Activated naive CD8-positive, alpha-beta T cell treated with anti-CD3 and anti-CD28 coated beads, Interleukin-2, amount 10 ng/mL, durations not matched to agents 7 days and 5 days (primary cell): ENCODE results near the gene IAPP. TPM values are rescaled to one million over a fixed set of nuclear protein-coding genes. Genes with fewer than 3 reads are reported as not detected.
"Not testable (repeated sequence)": the region's sequence is repeated elsewhere in the genome, so short reads cannot be mapped to it uniquely, and the experiment has no call there.

ENCODE experiments used
- ATAC-seq: fragments of 150-1000 bp; cut with Tn5 transposase; one replicate; pipeline ENCODE4 v1.10.0; 2021; ENCODE audit warnings: low read depth, moderate library complexity
- POLR2A ChIA-PET: fragments of 350-600 bp; sonication (Branson Sonifier 250); formaldehyde crosslinking; loops from one replicate; lab custom pipeline; 2021; ENCODE audit warnings: antibody characterized with exemption; lab: Charles Lee
- DNase-seq: peaks from one replicate; pipeline ENCODE4 v3.0.0; 2021
- H3K27ac Mint-ChIP-seq: one replicate; pipeline ENCODE4 v1.8.0; 2022; ENCODE audit warnings: mild to moderate bottlenecking, mixed read lengths
- H3K27me3 Mint-ChIP-seq: one replicate; pipeline ENCODE4 v1.8.0; 2022; ENCODE audit warnings: mild to moderate bottlenecking, moderate library complexity, mixed read lengths
- H3K36me3 Mint-ChIP-seq: one replicate; pipeline ENCODE4 v1.8.0; 2021; ENCODE audit warnings: mild to moderate bottlenecking, mixed read lengths
- H3K4me1 Mint-ChIP-seq: one replicate; pipeline ENCODE4 v1.8.0; 2021; ENCODE audit warnings: mixed read lengths
- H3K4me3 Mint-ChIP-seq: one replicate; pipeline ENCODE4 v1.8.0; 2022; ENCODE audit warnings: mild to moderate bottlenecking, moderate library complexity, mixed read lengths
- H3K9me3 Mint-ChIP-seq: one replicate; pipeline ENCODE4 v1.8.0; 2021; ENCODE audit warnings: mixed read lengths
- total RNA-seq, 2 experiments: library from RNA; stranded (reverse); gene quantifications; one replicate each; pipeline ENCODE4 v1.2.3, GENCODE V29; 2021

IAPP gene
- total RNA-seq, 2 experiments from 2014 or later = not detected

DNA sequence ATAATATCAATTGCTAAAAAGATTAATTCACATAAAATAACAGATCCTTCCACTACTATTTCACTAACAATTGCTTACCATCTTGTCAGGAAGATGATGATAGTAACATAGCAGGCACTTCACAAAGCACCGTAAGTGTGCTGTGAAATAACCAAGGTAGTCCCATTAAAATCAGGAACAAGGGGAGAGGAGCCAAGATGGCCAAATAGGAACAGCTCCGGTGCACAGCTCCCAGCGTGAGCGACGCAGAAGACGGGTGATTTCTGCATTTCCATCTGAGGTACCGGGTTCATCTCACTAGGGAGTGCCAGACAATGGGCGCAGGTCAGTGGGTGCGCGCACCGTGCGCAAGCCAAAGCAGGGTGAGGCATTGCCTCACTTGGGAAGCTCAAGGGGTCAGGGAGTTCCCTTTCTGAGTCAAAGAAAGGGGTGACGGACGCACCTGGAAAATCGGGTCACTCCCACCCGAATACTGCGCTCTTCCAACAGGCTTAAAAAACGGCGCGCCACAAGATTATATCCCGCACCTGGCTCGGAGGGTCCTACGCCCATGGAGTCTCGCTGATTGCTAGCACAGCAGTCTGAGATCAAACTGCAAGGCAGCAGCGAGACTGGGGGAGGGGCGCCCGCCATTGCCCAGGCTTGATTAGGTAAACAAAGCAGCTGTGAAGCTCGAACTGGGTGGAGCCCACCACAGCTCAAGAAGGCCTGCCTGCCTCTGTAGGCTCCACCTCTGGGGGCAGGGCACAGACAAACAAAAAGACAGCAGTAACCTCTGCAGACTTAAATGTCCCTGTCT lies 22.3 kb downstream of the IAPP start:
- H3K4me3 Mint-ChIP-seq, H3K27ac Mint-ChIP-seq, DNase-seq, ATAC-seq, POLR2A ChIA-PET, H3K9me3 Mint-ChIP-seq, H3K36me3 Mint-ChIP-seq: not testable (repeated sequence)
- Mint-ChIP-seq H3K27me3 (peaks cover 12% of the 10 kb centered on the region), H3K4me1 (peaks cover 10% of the 10 kb centered on the region)

- DNase-seq = no peak
- H3K4me1 Mint-ChIP-seq = no peaks in the 10 kb centered on the region
- ATAC-seq = no peak
- no peak overlapping the region for H3K27ac Mint-ChIP-seq
- H3K36me3 Mint-ChIP-seq = no peaks in the 10 kb centered on the region
- H3K27me3 Mint-ChIP-seq = peaks cover 12% of the 10 kb centered on the region
- H3K9me3 Mint-ChIP-seq = no peaks in the 10 kb centered on the region
- no peak overlapping the region for H3K4me3 Mint-ChIP-seq
- POLR2A ChIA-PET = no interaction called here
Measured at GRCh38 chr12:21413369-21414277, 40.9 kb downstream of the IAPP start.

DNA sequence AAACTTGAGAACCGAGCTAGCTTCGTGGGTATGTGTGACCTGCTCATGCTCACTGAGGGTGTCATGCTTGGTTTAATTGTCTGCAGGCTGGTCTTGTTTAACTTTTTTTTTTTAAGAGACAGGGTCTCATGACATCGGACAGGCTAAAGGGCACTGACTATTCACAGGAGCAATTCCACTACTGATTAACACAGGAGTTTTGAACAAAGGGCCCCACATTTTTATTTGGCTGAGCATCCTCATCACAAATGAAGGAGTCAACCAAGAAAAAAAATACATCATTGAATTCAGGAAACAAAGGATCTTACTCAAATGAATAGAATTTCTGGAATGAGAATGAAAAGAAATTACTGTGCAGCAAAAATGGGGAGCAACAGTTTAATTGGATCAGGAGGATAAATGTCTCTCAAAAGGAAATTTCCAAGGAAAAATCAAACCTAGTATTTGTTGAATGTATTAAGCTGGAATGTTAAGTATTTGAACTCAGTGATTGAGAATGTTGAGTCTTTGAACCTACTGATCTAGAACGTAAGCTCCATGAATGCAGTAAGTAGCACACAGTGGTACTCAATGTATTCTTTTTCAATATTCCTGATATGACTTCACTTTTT lies 43.9 kb downstream of the IAPP start:
- POLR2A ChIA-PET = no interaction called here
- DNase-seq (no peak), ATAC-seq (no peak)
- Mint-ChIP-seq H3K27me3 (peaks cover 12% of the 10 kb centered on the region), H3K4me1 (no peaks in the 10 kb centered on the region), H3K27ac (no peak overlapping the region), H3K9me3 (no peaks in the 10 kb centered on the region), H3K36me3 (no peaks in the 10 kb centered on the region), H3K4me3 (no peak overlapping the region)

- H3K27me3 Mint-ChIP-seq = peaks cover 12% of the 10 kb centered on the region
- not testable (repeated sequence) for H3K27ac Mint-ChIP-seq, ATAC-seq
Measured at GRCh38 chr12:21418398-21418797, 45.7 kb downstream of the IAPP start.

DNA sequence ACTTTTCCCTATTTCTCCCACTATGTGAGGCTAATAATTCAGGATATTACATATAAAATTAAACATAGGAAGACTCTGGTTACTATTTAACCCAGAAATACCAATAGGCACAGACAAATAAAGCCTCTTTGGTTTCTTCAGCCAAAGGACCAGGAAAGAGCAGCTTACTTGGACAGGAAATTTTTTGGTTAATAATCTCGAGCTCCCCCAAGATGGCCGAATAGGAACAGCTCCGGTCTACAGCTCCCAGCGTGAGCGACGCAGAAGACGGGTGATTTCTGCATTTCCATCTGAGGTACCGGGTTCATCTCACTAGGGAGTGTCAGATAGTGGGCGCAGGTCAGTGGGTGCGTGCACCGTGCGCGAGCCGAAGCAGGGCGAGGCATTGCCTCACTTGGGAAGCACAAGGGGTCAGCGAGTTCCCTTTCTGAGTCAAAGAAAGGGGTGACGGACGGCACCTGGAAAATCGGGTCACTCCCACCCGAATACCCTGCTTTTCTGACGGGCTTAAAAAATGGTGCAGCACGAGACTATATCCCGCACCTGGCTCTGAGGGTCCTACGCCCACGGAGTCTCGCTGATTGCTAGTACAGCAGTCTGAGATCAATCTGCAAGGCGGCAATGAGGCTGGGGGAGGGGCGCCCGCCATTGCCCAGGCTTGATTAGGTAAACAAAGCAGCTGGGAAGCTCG lies 46.5 kb downstream of the IAPP start:
- H3K9me3 Mint-ChIP-seq, H3K4me3 Mint-ChIP-seq, DNase-seq, ATAC-seq, H3K27ac Mint-ChIP-seq, H3K36me3 Mint-ChIP-seq, POLR2A ChIA-PET, H3K4me1 Mint-ChIP-seq: not testable (repeated sequence)
- peaks cover 12% of the 10 kb centered on the region for H3K27me3 Mint-ChIP-seq

More at GRCh38 chr12:21418398-21418797, 45.7 kb downstream of the IAPP start:
- DNase-seq, H3K4me1 Mint-ChIP-seq, H3K4me3 Mint-ChIP-seq, H3K9me3 Mint-ChIP-seq, H3K36me3 Mint-ChIP-seq, POLR2A ChIA-PET: not testable (repeated sequence)

GRCh38 chr12:21428241-21428640 lies 55.5 kb downstream of the IAPP start:
- Mint-ChIP-seq H3K4me1 (no peaks in the 10 kb centered on the region), H3K9me3 (peaks cover 4% of the 10 kb centered on the region), H3K4me3 (no peak overlapping the region), H3K36me3 (no peaks in the 10 kb centered on the region), H3K27me3 (peaks cover 5% of the 10 kb centered on the region), H3K27ac (no peak overlapping the region)
- no peak for ATAC-seq
- POLR2A ChIA-PET = no interaction called here
- DNase-seq = no peak

Other genes starting within 250 kb of the IAPP start
- not detected for gene SLCO1B1, start 241.7 kb upstream of the IAPP start, total RNA-seq
- gene SLCO1A2, start 38.0 kb upstream of the IAPP start, total RNA-seq = not detected
- 10 to 100 TPM; 26.7 to 28.4 TPM for gene PYROXD1, start 64.8 kb downstream of the IAPP start, total RNA-seq
- 10 to 100 TPM; 82.1 to 86.8 TPM for gene RECQL, start 128.7 kb downstream of the IAPP start, total RNA-seq
- gene GOLT1B, start 128.9 kb downstream of the IAPP start, total RNA-seq = 10 to 100 TPM; 33.2 to 38.1 TPM
- under 1 TPM; 0.11 to 0.23 TPM for gene SPX, start 153.4 kb downstream of the IAPP start, total RNA-seq
- gene GYS2, start 231.9 kb downstream of the IAPP start, total RNA-seq = under 1 TPM; 0.14 to 0.17 TPM